NAMALWA (cell line): ENCODE results near the gene HAUS2.
A peak's percentile ranks its signal among the peaks of the same experiment; 100 is the strongest.
"Not testable (repeated sequence)": the region's sequence is repeated elsewhere in the genome, so short reads cannot be mapped to it uniquely, and the experiment has no call there.

ENCODE experiments used
- DNase-seq: peaks from one replicate; pipeline ENCODE4 v3.0.0-alpha.2; 2015; ENCODE audit warnings: low spot score

Gene HAUS2

DNA sequence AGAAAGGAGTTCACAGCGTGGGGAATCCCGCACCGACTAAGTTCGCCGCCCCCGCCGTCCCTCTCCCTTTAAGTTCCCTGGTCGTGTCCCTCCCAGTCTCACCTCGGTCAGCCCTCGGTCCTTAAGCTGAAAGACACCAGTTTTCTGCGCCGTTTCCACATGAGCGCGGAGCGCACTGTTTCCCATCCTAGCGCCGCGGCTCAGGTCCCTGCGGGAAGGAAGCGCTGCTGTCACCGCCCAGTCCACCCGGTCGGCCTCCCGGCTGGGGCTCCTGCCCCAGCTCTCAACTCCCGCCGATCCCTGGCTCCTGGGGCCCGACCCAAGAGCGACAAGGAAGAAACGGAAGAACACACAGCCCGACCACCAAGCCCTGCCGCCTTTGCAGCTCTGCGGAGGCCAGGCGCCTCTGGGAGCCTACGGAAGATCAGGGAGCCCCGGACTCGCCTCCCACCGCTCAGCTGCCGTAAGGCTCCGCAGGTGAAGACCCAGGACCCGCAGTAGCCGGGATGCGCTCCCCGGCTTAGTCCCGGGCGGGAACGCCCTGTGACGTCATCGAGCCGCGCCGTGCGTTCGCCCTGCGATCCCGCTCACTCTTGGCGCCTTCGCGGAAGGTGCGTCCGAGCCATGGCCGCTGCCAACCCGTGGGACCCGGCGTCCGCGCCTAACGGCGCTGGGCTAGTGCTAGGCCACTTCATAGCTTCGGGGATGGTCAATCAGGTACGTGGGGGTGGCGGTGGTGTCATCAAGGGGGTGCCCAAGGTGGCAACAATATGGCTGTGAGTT lies at the start of gene HAUS2, which contains the start of gene LRRC57:
Gene HAUS2, plus strand, starts transcription at position 590 of the 783 bp plus-strand sequence. Its CDS starts 35 bp downstream, at position 625.
Gene LRRC57, minus strand, starts transcription at position 545 of the 783 bp plus-strand sequence. Its CDS starts 359 bp downstream, at position 186.
- peak; percentile 88 for DNase-seq

GRCh38 chr15:42499858-42500609 lies 48.6 kb upstream of the HAUS2 start:
- DNase-seq = no peak

- no peak for DNase-seq
These were observed 46.2 kb upstream of the HAUS2 start for GRCh38 chr15:42502477-42502876.

GRCh38 chr15:42503825-42504224 lies 44.8 kb upstream of the HAUS2 start:
- DNase-seq = peak; percentile 21

DNA sequence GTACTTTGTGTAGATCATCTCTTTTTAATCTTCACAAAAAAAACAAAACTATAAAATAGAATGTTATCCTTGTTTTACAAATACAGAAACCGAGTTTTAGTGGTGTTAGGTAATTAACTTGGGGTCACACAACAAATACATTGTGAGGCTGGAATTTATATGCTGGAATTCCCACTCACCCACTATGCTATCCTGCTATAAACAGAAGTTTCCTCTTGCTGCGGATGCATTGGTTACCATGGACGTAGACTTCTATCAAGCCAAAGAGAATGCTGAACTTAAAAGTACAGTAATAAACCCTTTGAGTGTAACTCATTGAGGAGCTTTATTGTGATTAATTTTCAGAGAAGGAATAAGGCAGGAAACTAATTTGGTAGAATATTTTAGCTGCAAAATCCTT lies 44.0 kb upstream of the HAUS2 start:
- peak; percentile 19 for DNase-seq

DNA sequence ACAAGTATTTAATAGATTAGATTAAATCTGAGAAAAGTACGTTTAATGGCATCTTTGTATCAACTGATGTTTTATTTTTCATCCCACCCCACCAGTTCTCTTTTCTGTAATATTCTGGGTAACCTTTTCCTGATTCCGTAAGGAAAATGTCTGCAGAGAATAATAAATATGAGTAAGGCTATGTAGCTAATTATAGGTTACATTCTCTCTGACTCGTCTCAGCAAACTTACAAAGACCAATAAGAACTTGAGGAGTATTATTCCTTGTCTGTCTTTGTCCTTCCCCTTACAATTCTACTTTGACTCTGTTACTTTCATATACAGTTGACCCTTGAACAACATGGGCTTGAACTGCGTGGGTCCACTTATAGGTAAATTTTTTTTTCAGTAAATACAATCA lies 41.1 kb upstream of the HAUS2 start:
- no peak for DNase-seq

- DNase-seq = no peak
These were observed 40.4 kb upstream of the HAUS2 start for GRCh38 chr15:42508263-42508690.

- DNase-seq = no peak
These were observed 38.2 kb upstream of the HAUS2 start for GRCh38 chr15:42510258-42511006.

DNA sequence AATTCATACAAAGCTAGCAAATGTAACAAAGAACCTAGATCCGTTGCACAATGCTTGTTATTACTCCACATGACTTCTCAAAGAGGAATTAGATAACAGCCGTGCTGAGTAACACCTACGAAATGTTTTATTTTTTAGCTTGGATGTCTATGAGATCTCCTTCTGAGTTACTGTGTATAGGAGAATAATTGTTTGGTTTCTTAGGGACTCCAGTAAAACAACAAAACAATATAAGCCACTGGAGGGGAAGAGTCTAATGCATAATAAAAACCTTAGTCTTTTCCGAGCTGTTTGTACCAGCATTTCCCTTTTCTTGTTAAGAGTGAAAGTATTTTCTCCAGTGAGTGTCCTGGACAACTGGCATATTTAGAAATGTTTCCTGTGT lies 37.6 kb upstream of the HAUS2 start:
- no peak for DNase-seq

- DNase-seq = no peak
These were observed 25.3 kb upstream of the HAUS2 start for GRCh38 chr15:42523331-42523730.

DNA sequence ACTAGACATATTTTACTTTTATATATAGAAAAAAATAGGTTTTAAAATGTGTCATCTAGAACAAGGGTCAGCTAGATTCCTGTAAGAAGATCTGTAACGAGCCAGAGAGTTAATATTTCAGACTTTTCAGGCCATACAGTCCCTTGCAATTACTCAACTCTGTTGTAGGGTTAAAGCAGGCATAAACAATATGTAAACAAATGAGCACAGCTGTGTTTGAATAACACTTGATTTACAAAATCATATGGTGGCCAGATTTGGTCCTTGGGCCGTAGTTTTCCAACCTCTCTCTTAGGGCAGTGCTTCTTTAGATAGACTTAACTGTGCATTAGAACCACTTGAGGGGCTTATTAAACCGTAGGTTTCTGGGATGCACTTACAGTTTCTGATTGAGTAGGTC lies 19.7 kb upstream of the HAUS2 start:
- no peak for DNase-seq

- no peak for DNase-seq
These were observed 15.4 kb upstream of the HAUS2 start for GRCh38 chr15:42533246-42533645.

GRCh38 chr15:42544853-42545629 lies 3.6 kb upstream of the HAUS2 start:
- DNase-seq = no peak

- DNase-seq = no peak
These were observed 755 bp upstream of the HAUS2 start for GRCh38 chr15:42547918-42548248.

DNA sequence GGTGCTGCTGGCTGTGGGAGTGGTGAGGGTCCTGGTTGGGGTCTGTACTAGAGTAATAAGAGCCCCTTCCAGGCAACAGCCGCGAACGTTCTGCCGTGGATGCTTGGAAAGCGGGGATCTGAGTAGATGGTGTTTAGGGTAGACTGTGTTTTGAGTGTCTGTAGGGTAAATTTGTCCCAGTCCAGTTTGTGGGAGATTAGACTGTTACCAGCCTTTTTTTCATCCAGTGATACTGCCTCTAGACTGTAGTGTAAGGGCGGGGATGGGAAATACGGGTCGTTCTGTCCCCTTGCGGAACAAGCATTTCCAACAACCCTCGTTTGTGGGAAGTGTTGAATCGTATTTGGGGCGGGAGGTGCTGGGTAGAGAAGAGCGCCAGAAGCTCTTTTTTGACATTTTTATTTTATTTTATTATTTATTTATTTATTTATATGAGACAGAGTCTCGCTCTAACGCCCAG lies 424 bp downstream of the HAUS2 start:
- peak; percentile 82 for DNase-seq

- DNase-seq = no peak
These were observed 1.2 kb downstream of the HAUS2 start for GRCh38 chr15:42549741-42550392.

GRCh38 chr15:42553554-42553953 lies 4.9 kb downstream of the HAUS2 start:
- no peak for DNase-seq

DNA sequence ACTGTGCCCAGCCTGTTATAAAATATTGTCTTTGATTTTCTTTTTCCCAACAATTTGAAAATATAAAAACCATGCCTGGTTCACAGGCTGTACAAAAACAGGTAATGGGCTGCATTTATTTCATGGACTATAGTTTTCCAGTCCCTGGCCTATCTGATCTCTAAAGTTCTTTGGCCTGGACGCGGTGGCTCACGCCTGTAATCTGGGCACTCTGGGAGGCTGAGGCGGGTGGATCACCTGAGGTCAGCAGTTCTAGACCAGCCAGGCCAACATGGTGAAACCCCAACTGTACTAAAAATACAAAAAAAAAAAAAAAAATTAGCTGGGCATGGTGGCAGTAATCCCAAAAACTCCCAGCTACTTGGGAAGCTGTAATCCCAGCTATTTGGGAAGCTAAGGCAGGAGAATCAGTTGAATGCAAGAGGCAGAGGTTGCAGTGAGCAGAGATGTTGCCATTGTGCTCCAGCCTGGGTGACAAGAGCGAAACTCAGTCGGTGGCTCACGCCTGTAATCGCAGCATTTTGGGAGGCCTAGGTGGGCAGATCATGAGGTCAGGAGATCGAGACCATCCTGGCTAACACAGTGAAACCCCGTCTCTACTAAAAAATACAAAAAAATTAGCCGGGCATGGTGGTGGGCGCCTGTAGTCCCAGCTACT lies 8.0 kb downstream of the HAUS2 start:
- DNase-seq = not testable (repeated sequence)

- no peak for DNase-seq
These were observed 10.1 kb downstream of the HAUS2 start for GRCh38 chr15:42558739-42559138.

DNA sequence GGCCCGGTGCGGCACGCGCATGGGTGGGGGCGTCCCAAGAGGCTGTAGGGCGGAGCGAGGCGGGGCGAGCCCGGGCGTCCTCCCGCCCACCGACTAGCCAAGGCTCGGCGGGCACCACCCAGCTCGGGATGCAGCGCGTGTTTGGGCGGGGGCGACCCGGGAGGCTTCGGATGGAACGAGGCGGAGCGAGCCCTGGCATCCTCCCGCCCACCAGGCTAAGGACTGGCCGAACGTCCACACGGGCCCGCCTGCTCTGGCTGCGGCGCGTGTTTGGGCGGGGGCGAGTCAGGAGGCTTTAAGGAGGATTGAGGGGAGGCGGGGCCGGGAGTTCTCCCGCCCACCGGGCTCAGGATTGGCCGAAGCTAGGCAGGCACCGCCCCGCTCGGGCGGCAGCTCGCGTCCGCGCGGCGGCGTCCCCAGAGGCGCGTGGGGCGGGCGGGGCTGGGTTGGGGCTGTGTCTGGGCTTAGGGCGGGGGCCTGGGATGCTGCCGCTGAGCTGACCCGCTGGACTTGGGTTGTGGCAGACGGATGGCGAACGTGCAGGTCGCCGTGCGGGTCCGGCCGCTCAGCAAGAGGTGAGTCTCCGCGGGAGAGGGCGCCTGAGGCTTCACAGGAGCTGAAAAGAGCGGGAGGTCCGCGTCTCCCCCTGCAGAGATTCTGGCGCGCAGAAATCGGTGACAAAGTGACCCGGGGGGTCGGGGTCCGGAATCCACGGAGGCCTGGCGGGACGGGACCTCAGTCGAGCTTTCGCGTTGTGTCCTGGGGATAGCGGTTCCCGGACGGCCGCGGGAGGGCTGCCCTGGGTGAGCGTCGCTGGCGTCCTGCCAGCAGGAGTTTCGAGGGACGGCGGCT lies 26.8 kb downstream of the HAUS2 start, which contains the start of gene STARD9:
Gene STARD9, plus strand, starts transcription at position 419 of the 852 bp plus-strand sequence. Its CDS starts 110 bp downstream, at position 529.
- DNase-seq = peak; percentile 96
